Measurements from ENCODE around the gene ALDOC. TPM values are rescaled to one million over a fixed set of nuclear protein-coding genes. Genes with fewer than 3 reads are reported as not detected.

The ALDOC gene
- total and polyA plus RNA-seq, 10 donors, result 16.9 to 64.4 (median 31.6) TPM

DNA sequence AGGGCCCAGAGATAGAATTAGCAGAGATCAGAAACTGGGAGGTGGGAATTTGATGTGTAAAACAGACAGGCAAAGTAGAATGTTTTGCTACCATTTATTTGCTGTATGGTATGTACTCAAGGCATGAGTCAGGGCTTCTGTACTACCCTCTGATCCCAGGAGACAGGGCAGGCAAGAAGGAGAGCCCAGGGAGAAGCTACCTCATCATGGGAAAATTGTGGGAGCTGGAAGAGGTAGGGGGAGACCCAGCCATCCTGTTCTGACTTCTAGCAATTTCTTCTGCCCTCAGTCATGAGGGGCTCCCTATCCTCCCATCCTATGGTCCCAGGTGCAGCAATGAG is 3.7 kb downstream of the ALDOC start:
- Histone ChIP-seq H3K27ac (no peak overlapping the region), H3K9me3 (no peaks in the 10 kb centered on the region), H3K27me3 (replicated peaks in 1 of 7) (no peaks in the 10 kb centered on the region), H3K36me3 (peaks cover 0 to 11% (median 0%) of the 10 kb centered on the region in 6 donors), H3K4me3 (no peak overlapping the region), H3K4me1 (peaks cover 22 to 75% (median 57%) of the 10 kb centered on the region in 6 donors)
- intact Hi-C loops (cut with DNase I; ENCODE audit: low total_unique reads), result no loop called here
- TF ChIP-seq POLR2A (IDR thresholded peaks at IDR 0.05), result no peak
- TF ChIP-seq POLR2AphosphoS5 (IDR thresholded peaks at IDR 0.05), result no peak
- TF ChIP-seq, protein P1, sequence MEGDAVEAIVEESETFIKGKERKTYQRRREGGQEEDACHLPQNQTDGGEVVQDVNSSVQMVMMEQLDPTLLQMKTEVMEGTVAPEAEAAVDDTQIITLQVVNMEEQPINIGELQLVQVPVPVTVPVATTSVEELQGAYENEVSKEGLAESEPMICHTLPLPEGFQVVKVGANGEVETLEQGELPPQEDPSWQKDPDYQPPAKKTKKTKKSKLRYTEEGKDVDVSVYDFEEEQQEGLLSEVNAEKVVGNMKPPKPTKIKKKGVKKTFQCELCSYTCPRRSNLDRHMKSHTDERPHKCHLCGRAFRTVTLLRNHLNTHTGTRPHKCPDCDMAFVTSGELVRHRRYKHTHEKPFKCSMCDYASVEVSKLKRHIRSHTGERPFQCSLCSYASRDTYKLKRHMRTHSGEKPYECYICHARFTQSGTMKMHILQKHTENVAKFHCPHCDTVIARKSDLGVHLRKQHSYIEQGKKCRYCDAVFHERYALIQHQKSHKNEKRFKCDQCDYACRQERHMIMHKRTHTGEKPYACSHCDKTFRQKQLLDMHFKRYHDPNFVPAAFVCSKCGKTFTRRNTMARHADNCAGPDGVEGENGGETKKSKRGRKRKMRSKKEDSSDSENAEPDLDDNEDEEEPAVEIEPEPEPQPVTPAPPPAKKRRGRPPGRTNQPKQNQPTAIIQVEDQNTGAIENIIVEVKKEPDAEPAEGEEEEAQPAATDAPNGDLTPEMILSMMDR (IDR thresholded peaks at IDR 0.05 in 8 of 11, conservative IDR thresholded peaks at IDR 0.05 in 3 of 11), result no peak
- DNase-seq, result no peak

DNA sequence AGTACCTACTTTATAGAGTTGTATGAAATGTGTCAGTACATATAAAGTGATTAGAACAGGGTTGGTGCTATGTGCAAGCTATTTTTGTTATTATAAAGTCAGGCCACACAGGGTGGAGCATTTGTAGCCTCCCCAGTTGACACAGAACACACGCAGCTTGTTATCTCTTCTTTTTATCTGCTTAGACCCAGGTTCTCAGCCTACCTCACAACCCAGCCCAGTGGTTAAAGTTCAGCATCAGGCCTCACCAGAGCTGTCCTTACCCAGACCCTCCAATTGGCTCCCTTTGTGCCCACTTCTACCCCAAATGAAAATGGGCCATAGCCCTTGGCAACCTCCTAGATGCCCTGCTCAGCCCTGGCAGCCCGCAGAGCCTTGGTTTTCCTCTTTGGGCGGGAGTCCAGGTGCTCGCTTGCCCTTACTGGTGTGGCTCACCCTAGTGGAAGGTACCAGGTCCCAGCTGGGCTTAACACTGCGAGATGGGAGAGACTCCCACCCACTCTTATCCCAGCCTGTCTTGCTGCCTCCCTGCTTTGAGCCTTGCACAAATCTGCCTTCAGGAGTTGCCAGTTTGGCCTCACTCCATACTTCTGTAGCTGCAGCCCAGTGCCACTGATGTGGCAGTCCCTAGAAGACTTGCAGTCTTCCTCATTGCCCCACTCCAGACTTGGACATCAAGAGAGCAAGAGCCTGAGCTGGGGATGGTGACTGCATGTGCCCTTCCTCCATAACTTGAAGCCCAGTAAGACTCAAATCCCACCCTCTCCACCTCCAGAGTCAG is 4.2 kb downstream of the ALDOC start:
- H3K9me3 ChIP-seq, result no peaks in the 10 kb centered on the region
- H3K4me3 ChIP-seq, result peak overlapping the region in 6 of 8 donors; percentile 69 to 97 (median 92)
- no peaks in the 10 kb centered on the region for H3K27me3 ChIP-seq (replicated peaks in 1 of 7)
- 76 to 85% (median 82%) methylated on average over 5 of the region's 5 CpGs for WGBS, 5 donors
- no peak for DNase-seq
- H3K36me3 ChIP-seq, result peaks cover 0 to 8% (median 0%) of the 10 kb centered on the region in 6 donors
- peak overlapping the region in 5 of 8 donors; percentile 87 to 92 (median 92) for H3K27ac ChIP-seq
- TF ChIP-seq POLR2AphosphoS5 (IDR thresholded peaks at IDR 0.05), result no peak
- TF ChIP-seq, protein P1 (IDR thresholded peaks at IDR 0.05 in 8 of 11, conservative IDR thresholded peaks at IDR 0.05 in 3 of 11), result no peak
- no peak for TF ChIP-seq POLR2A (IDR thresholded peaks at IDR 0.05)
- intact Hi-C loops (cut with DNase I; ENCODE audit: low total_unique reads), result no loop called here
- H3K4me1 ChIP-seq, result peaks cover 28 to 77% (median 60%) of the 10 kb centered on the region in 6 donors

DNA sequence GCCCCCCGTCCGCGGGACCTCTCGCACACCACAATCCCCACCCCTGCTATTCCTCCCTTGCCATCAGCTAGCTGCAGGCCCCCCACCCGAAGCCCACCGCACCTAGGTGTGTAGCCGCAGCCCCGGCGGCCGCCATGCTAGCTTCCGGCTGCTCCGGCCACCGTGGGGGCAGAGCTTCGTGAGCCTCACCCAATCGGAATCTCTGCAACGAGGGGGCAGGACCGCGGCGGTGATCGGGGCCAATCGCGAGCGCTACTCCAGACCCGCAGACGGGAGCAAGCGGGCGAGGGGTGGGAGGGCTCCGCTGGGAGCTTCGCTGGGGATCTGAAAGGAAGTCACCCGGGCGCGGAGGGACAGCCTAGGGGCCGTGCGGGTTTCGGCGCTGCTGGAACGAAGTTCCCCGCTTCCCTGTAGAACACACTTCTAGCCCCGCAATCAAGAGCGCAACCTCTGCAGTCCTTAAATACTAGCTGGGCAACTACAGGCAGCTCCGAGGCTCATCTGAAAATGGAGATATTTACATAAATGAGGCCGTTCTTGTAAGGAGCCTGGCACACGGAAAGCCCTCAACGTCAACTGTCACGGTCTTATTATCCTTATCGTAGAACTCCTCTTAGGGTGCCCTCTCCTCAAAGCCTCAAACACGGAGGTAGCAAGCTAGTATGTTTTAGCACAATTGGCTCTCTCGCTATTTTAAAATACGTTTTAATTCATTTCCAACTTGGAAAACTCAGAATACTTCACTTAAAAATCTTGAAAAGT is 5.2 kb downstream of the ALDOC start, which contains the start of gene PIGS:
PIGS (minus strand) TSS at position 164 of the 762 bp plus-strand sequence; CDS start at position 136, 28 bp downstream.
- H3K4me1 ChIP-seq, result peaks cover 33 to 77% (median 61%) of the 10 kb centered on the region in 6 donors
- WGBS, 5 donors, result 0 to 2% (median 1%) methylated on average over 36 to 49 of the region's 49 CpGs
- no peaks in the 10 kb centered on the region for H3K9me3 ChIP-seq
- intact Hi-C loops (cut with DNase I; ENCODE audit: low total_unique reads), result no loop called here
- peak; percentile 99 for DNase-seq
- peak within 1 kb of the TSS; percentile 67 to 92 (median 88) for H3K27ac ChIP-seq
- H3K4me3 ChIP-seq, result peak within 1 kb of the TSS; percentile 63 to 97 (median 89)
- no peaks in the 10 kb centered on the region for H3K27me3 ChIP-seq (replicated peaks in 1 of 7)
- H3K36me3 ChIP-seq, result peaks cover 0 to 11% (median 0%) of the 10 kb centered on the region in 6 donors
- TF ChIP-seq POLR2AphosphoS5 (IDR thresholded peaks at IDR 0.05) (peak; percentile 92 to 96 (median 95)), POLR2A (IDR thresholded peaks at IDR 0.05) (peak in 2 of 3 donors; percentile 32 to 57)
- TF ChIP-seq, protein P1 (IDR thresholded peaks at IDR 0.05 in 8 of 11, conservative IDR thresholded peaks at IDR 0.05 in 3 of 11), result peak in 1 of 11 experiments; percentile 25
